SU-DHL-6 (cell line): ENCODE results near the gene ATF3.

Experiments
- H2AFZ ChIP-seq: fragments of 200-600 bp; sonication (generic); 2 replicates; pipeline ENCODE4 v1.6.1; 2014; ENCODE audit warnings: low read depth, mild to moderate bottlenecking, moderate library complexity, mixed read lengths, antibody characterized with exemption, low read length; ENCODE audit not compliant: severe bottlenecking
- H3F3A ChIP-seq: fragments of 200-600 bp; shearing (Covaris generic); 2 replicates; pipeline ENCODE4 v1.6.0; 2016; ENCODE audit warnings: antibody characterized with exemption, mild to moderate bottlenecking; ENCODE audit not compliant: insufficient read depth
- H3K27ac ChIP-seq: fragments of 200-600 bp; sonication (generic); 2 replicates; pipeline ENCODE4 v1.5.1; 2016; ENCODE audit warnings: low read depth, mild to moderate bottlenecking, low read length, moderate library complexity, mixed read lengths
- H3K27me3 ChIP-seq: fragments of 200-600 bp; sonication (generic), shearing (Covaris generic); 2 replicates; pipeline ENCODE4 v1.6.0; 2014; ENCODE audit warnings: mild to moderate bottlenecking, low read length
- H3K36me3 ChIP-seq: fragments of 200-600 bp; sonication (generic); 2 replicates; pipeline ENCODE4 v1.6.1; 2014; ENCODE audit warnings: mild to moderate bottlenecking, low read length, mixed read lengths
- H3K4me2 ChIP-seq: fragments of 300-600, 200-600 bp; shearing (Covaris generic), sonication (generic); 2 replicates; pipeline ENCODE4 v1.6.0; 2014; ENCODE audit warnings: low read length, low read depth, mild to moderate bottlenecking; ENCODE audit not compliant: poor library complexity, severe bottlenecking
- H3K4me3 ChIP-seq: fragments of 200-600 bp; sonication (generic); 2 replicates; pipeline ENCODE4 v1.5.1; 2014; ENCODE audit warnings: antibody characterized with exemption, low read length, mild to moderate bottlenecking, mixed read lengths; ENCODE audit not compliant: insufficient read depth, poor library complexity, severe bottlenecking
- H3K79me2 ChIP-seq: fragments of 200-600 bp; sonication (generic); 2 replicates; pipeline ENCODE4 v1.6.1; 2014; ENCODE audit warnings: mild to moderate bottlenecking, low read length, moderate library complexity; ENCODE audit not compliant: insufficient read depth
- H3K9ac ChIP-seq: fragments of 200-600 bp; sonication (generic); 2 replicates; pipeline ENCODE4 v1.7.0; 2014; ENCODE audit warnings: mild to moderate bottlenecking, low read length
- H3K9me2 ChIP-seq: fragments of 200-600 bp; sonication (generic); replicated peaks from 2 replicates; pipeline ENCODE4 v1.6.1; 2014; ENCODE audit warnings: low read length; ENCODE audit not compliant: insufficient read depth
- H3K9me3 ChIP-seq: fragments of 200-600 bp; sonication (generic); 2 replicates; pipeline ENCODE4 v1.6.1; 2014; ENCODE audit warnings: low read length, mixed read lengths; ENCODE audit not compliant: insufficient read depth
- H4K20me1 ChIP-seq: fragments of 200-600 bp; sonication (generic); 2 replicates; pipeline ENCODE4 v1.6.1; 2014; ENCODE audit warnings: low read depth, mild to moderate bottlenecking, antibody characterized with exemption, low read length, moderate library complexity, mixed read lengths
- EZH2phosphoT487 ChIP-seq: fragments of 200-600 bp; sonication (generic), shearing (Covaris generic); conservative IDR thresholded peaks from 2 replicates; pipeline ENCODE4 v1.6.1; 2018; ENCODE audit warnings: mild to moderate bottlenecking, antibody characterized with exemption, low read length, moderate library complexity, mixed read lengths
- TF ChIP-seq, protein P1 (sequence below): fragments of 200-600 bp; sonication (generic); IDR thresholded peaks from one replicate; pipeline ENCODE4 v1.5.1; 2017; ENCODE audit warnings: antibody characterized with exemption, mild to moderate bottlenecking, low read length, moderate library complexity; ENCODE audit not compliant: insufficient read depth, poor library complexity, severe bottlenecking

The ATF3 gene

DNA sequence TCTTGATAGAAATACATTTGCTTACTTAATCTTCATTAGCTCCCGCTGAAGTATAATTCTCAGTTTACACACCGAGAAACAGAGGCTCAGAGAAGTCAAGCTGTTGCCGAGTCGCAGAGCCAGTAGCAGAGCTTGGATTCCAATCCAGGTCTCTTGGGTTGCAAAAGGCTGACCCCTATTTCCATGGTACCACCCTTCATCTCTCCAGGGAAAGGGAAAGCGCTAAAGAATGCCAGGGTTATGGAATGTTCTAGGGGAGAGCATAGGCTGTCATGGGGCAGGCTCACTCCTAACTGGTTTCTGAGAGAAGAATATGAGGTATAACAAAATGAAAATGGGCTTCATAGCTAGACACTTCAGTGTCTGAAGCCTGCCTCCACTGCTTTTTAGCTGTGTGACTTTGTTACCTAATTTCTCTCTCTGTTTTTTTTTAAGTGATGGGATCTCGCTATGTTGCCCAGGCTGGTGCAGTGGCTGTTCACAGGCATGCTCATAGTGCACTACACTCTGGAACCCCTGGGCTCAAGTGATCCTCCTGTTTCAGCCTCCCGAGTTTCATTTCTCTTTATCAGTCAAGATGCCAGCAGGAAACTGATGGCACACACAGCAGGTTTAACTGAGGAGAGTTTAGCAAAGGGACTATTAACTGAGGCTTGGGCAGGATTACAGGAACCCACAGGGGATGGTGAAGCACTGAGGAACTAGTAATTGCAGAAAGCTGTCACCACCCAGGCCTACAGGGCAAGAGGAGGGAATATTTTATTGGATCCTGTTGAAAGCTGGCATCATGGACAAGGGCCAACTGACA lies 25.5 kb upstream of the ATF3 start:
- no peak for TF ChIP-seq EZH2phosphoT487
- TF ChIP-seq, protein P1, sequence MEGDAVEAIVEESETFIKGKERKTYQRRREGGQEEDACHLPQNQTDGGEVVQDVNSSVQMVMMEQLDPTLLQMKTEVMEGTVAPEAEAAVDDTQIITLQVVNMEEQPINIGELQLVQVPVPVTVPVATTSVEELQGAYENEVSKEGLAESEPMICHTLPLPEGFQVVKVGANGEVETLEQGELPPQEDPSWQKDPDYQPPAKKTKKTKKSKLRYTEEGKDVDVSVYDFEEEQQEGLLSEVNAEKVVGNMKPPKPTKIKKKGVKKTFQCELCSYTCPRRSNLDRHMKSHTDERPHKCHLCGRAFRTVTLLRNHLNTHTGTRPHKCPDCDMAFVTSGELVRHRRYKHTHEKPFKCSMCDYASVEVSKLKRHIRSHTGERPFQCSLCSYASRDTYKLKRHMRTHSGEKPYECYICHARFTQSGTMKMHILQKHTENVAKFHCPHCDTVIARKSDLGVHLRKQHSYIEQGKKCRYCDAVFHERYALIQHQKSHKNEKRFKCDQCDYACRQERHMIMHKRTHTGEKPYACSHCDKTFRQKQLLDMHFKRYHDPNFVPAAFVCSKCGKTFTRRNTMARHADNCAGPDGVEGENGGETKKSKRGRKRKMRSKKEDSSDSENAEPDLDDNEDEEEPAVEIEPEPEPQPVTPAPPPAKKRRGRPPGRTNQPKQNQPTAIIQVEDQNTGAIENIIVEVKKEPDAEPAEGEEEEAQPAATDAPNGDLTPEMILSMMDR = no peak
- H3K4me3 ChIP-seq = no peak overlapping the region
- H2AFZ ChIP-seq = no peak overlapping the region
- H3K4me2 ChIP-seq = no peak overlapping the region
- H3F3A ChIP-seq = no peaks in the 10 kb centered on the region
- no peaks in the 10 kb centered on the region for H3K36me3 ChIP-seq
- no peaks in the 10 kb centered on the region for H3K79me2 ChIP-seq
- H4K20me1 ChIP-seq = no peaks in the 10 kb centered on the region
- no peaks in the 10 kb centered on the region for H3K9me2 ChIP-seq
- H3K27ac ChIP-seq = no peak overlapping the region
- no peaks in the 10 kb centered on the region for H3K27me3 ChIP-seq
- no peak overlapping the region for H3K9ac ChIP-seq
- no peaks in the 10 kb centered on the region for H3K9me3 ChIP-seq

DNA sequence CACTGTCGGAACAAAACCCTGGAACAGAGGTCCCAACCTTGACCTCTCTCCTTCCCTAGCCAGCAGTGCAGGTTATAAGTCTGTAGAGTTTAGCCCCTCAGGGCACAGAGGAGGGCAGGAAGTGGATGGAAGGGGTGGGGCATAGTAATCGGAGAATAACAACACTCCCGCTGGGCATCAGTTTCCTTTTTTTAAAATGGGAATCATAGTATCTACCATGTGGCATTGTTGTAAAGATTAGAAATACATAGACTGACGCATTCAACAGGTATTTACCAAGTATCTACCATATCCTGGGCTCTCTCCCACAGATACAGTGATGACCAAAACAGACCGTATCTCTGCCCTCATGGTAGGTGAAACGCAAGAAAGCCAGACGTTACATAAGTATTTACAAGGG lies 24.9 kb upstream of the ATF3 start:
- Histone ChIP-seq H3K27me3 (no peaks in the 10 kb centered on the region), H2AFZ (no peak overlapping the region), H3F3A (no peaks in the 10 kb centered on the region), H3K79me2 (no peaks in the 10 kb centered on the region), H3K9me2 (no peaks in the 10 kb centered on the region), H4K20me1 (no peaks in the 10 kb centered on the region), H3K27ac (no peak overlapping the region), H3K36me3 (no peaks in the 10 kb centered on the region), H3K9ac (no peak overlapping the region), H3K4me3 (no peak overlapping the region), H3K4me2 (no peak overlapping the region), H3K9me3 (no peaks in the 10 kb centered on the region)
- TF ChIP-seq EZH2phosphoT487 = no peak
- TF ChIP-seq, protein P1 = no peak

DNA sequence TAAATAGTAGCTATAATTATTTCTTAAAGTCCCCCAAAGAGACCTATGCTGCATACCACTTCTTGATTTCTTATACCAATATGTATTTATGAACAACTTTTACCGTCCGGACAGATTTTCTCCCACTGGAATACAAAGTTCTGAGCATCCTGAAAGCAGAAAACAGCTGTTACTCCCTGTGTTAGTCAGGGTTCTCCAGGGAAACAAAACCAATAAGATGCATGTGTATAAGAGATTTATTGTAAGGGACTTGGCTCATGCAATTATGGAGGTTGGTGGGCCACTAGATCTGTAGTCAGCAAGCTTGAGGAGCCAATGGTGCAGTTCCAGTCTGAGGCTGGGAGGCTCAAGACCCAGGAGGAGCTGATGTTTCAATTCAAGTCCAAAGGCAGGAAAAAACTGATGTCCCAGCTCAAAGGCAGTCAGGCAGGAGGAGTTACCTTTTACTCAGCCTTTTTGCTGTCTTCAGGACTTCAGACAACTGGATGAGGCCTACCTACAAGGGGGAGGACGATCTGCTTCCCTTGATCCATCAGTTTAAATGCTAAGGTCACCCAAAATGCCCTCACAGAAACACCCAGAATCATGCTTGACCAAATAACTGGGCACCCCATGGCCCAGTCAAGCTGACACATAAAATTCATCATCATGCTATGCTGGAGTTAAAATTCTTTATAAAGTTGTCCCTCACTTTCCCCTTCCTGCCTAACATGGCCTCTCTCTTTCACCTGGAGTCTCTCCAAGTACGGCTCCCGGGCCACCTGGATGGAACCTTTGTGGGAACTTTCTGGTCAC lies 24.3 kb upstream of the ATF3 start:
- no peak overlapping the region for H3K4me2 ChIP-seq
- H3K9ac ChIP-seq = no peak overlapping the region
- H4K20me1 ChIP-seq = no peaks in the 10 kb centered on the region
- H3K4me3 ChIP-seq = no peak overlapping the region
- H3K27me3 ChIP-seq = no peaks in the 10 kb centered on the region
- H2AFZ ChIP-seq = no peak overlapping the region
- no peaks in the 10 kb centered on the region for H3K79me2 ChIP-seq
- no peaks in the 10 kb centered on the region for H3K9me2 ChIP-seq
- H3K27ac ChIP-seq = no peak overlapping the region
- H3F3A ChIP-seq = no peaks in the 10 kb centered on the region
- no peaks in the 10 kb centered on the region for H3K9me3 ChIP-seq
- no peak for TF ChIP-seq EZH2phosphoT487
- TF ChIP-seq, protein P1 = no peak
- no peaks in the 10 kb centered on the region for H3K36me3 ChIP-seq
